Measurements from ENCODE around the gene MED16.
"Not testable (repeated sequence)": the region's sequence is repeated elsewhere in the genome, so short reads cannot be mapped to it uniquely, and the experiment has no call there.

Gene MED16

GRCh38 chr19:821231-821824, 71.7 kb downstream of the MED16 start:
- DNase-seq (ENCODE audit: low spot score in 2 of 2), result no peak
- H3K36me3 Mint-ChIP-seq (ENCODE audit: insufficient read depth), result peaks cover 14% of the 10 kb centered on the region
- no peaks in the 10 kb centered on the region for H3K4me1 Mint-ChIP-seq
- no peaks in the 10 kb centered on the region for H3K9me3 Mint-ChIP-seq
- peaks cover 12% of the 10 kb centered on the region for H3K27me3 Mint-ChIP-seq
- no peak overlapping the region for H3K27ac Mint-ChIP-seq (ENCODE audit: low read depth)
- no peak for ATAC-seq (replicated peaks; ENCODE audit: extremely low read depth, poor library complexity, severe bottlenecking)
- peak overlapping the region; percentile 25 for H3K4me3 Mint-ChIP-seq

- Mint-ChIP-seq H3K36me3 (ENCODE audit: insufficient read depth) (peaks cover 18% of the 10 kb centered on the region), H3K27me3 (peaks cover 12% of the 10 kb centered on the region)
- not testable (repeated sequence) for H3K4me1 Mint-ChIP-seq; H3K4me3 Mint-ChIP-seq; H3K27ac Mint-ChIP-seq (ENCODE audit: low read depth); H3K9me3 Mint-ChIP-seq; DNase-seq (ENCODE audit: low spot score in 2 of 2); ATAC-seq (replicated peaks; ENCODE audit: extremely low read depth, poor library complexity, severe bottlenecking)
These were observed 72.8 kb downstream of the MED16 start for GRCh38 chr19:820212-820611.

Data from central memory CD8-positive, alpha-beta T cell (primary cell).